HCT116 (cell line): Measurements from ENCODE around the gene CRISPLD2. TPM values are rescaled to one million over a fixed set of nuclear protein-coding genes. Genes with fewer than 3 reads are reported as not detected.

ENCODE experiments used
- ATAC-seq: fragments of 200-7000 bp; cut with Tn5 transposase; 2 replicates; pipeline ENCODE4 v1.9.1; 2020; ENCODE audit warnings: mild to moderate bottlenecking, moderate library complexity
- BruUV-seq: library from RNA; stranded (reverse); fragments of 400-500 nt; replicated peaks from 2 replicates; lab custom pipeline; 2021; lab: Mats Ljungman, UMichigan
- CTCF ChIA-PET: fragments of 300-600 bp; sonication (Branson Sonifier 250); formaldehyde crosslinking; loops from one replicate; lab custom pipeline; 2021; ENCODE audit warnings: antibody characterized with exemption; lab: Charles Lee
- POLR2A ChIA-PET: fragments of 300-600, 350-600 bp; sonication (Branson Sonifier 250); formaldehyde crosslinking; loops from one replicate; lab custom pipeline; 2021; ENCODE audit warnings: antibody characterized with exemption; lab: Charles Lee
- RAD21 ChIA-PET, 2 experiments: fragments of 300-600 bp; sonication (Branson Sonifier 250); formaldehyde crosslinking; loops; one replicate each; lab custom pipeline; 2023; ENCODE audit warnings: low total read pairs in 2 of 2; ENCODE audit not compliant: uncharacterized antibody in 2 of 2, unreplicated experiment in 2 of 2, low non-redundant PET in 1 of 2; lab: Charles Lee
- DNase-seq: peaks from one replicate; pipeline ENCODE4 v3.0.0-alpha.2; 2010; ENCODE audit warnings: low read depth, low spot score
- H2AFZ ChIP-seq: fragments of 200-600 bp; shearing (Covaris generic), sonication (generic); 2 replicates; pipeline ENCODE4 v1.6.1; 2017; ENCODE audit warnings: low read depth, mixed run types, mixed read lengths, antibody characterized with exemption, low read length; ENCODE audit not compliant: poor library complexity, severe bottlenecking
- H3K27ac ChIP-seq: 2 replicates; pipeline ENCODE4 v1.5.1; 2012; ENCODE audit warnings: low read depth, low read length
- H3K27me3 ChIP-seq: fragments of 200-600 bp; sonication (generic); 2 replicates; pipeline ENCODE4 v1.6.1; 2016; ENCODE audit warnings: mixed run types, low read length, mixed read lengths; ENCODE audit not compliant: insufficient read depth
- H3K36me3 ChIP-seq, 2 experiments: fragments of 200-500 bp in 1 of 2; fragments of 200-600 bp in 1 of 2; sonication (Bioruptor generic) in 1 of 2; sonication (generic) in 1 of 2; 2 replicates each; pipeline versions ENCODE4 v1.5.1 to v1.6.1; 2014 to 2016; ENCODE audit warnings: low read length in 2 of 2, inconsistent platforms in 1 of 2, mixed read lengths in 1 of 2, mixed run types in 1 of 2; ENCODE audit not compliant: insufficient read depth in 2 of 2, control insufficient read depth in 1 of 2
- H3K4me1 ChIP-seq, 2 experiments: fragments of 200-600 bp in 1 of 2; sonication (generic) in 1 of 2; 2 replicates each; pipeline versions ENCODE4 v1.5.1 to v1.6.1; 2012 to 2017; ENCODE audit warnings: low read length in 2 of 2, inconsistent platforms in 1 of 2, mild to moderate bottlenecking in 1 of 2, mixed read lengths in 1 of 2, mixed run types in 1 of 2, moderate library complexity in 1 of 2; ENCODE audit not compliant: insufficient read depth in 2 of 2, control insufficient read depth in 1 of 2
- H3K4me2 ChIP-seq: fragments of 200-600 bp; sonication (generic); 2 replicates; pipeline ENCODE4 v1.6.1; 2017; ENCODE audit warnings: mixed run types, low read length, mixed read lengths
- H3K4me3 ChIP-seq, 2 experiments: fragments of 200-600 bp in 1 of 2; sonication (generic) in 1 of 2; replicated peaks in 1 of 2; 2 replicates each; pipeline ENCODE4 v1.5.1; 2011 to 2016; ENCODE audit warnings: low read length in 2 of 2, control low read depth in 1 of 2, low read depth in 1 of 2, mild to moderate bottlenecking in 1 of 2, mixed read lengths in 1 of 2, mixed run types in 1 of 2
- H3K79me2 ChIP-seq: fragments of 200-600 bp; sonication (generic); 2 replicates; pipeline ENCODE4 v1.6.1; 2017; ENCODE audit warnings: mild to moderate bottlenecking, mixed run types, low read length, moderate library complexity, mixed read lengths; ENCODE audit not compliant: insufficient read depth
- H3K9ac ChIP-seq: fragments of 200-600 bp; sonication (generic); 2 replicates; pipeline ENCODE4 v1.6.1; 2016; ENCODE audit warnings: low read length, mixed read lengths
- H3K9me2 ChIP-seq: fragments of 200-600 bp; sonication (generic), shearing (Covaris generic); 2 replicates; pipeline ENCODE4 v1.6.1; 2017; ENCODE audit warnings: mixed run types, mild to moderate bottlenecking, moderate library complexity; ENCODE audit not compliant: insufficient read depth
- H3K9me3 ChIP-seq, 2 experiments: fragments of 200-500 bp in 1 of 2; fragments of 200-600 bp in 1 of 2; sonication (Bioruptor generic) in 1 of 2; sonication (generic) in 1 of 2; 2 replicates each; pipeline ENCODE4 v1.6.1; 2014 to 2017; ENCODE audit warnings: low read length in 2 of 2, mixed read lengths in 2 of 2, inconsistent platforms in 1 of 2, low read depth in 1 of 2, mild to moderate bottlenecking in 1 of 2, mixed run types in 1 of 2, moderate library complexity in 1 of 2; ENCODE audit not compliant: control insufficient read depth in 1 of 2, insufficient read depth in 1 of 2
- H4K20me1 ChIP-seq: fragments of 200-600 bp; sonication (generic), shearing (Covaris generic); 2 replicates; pipeline ENCODE4 v1.6.1; 2017; ENCODE audit warnings: mixed run types, mild to moderate bottlenecking, moderate library complexity; ENCODE audit not compliant: insufficient read depth
- CEBPB ChIP-seq: IDR thresholded peaks from 2 replicates; pipeline ENCODE4 v1.6.1; 2012; ENCODE audit warnings: low read depth
- CTCF ChIP-seq, 3 experiments: fragments of 200-600 bp in 1 of 3; sonication (generic) in 1 of 3; IDR thresholded peaks in 2 of 3; conservative IDR thresholded peaks in 1 of 3; 2 replicates each; pipeline ENCODE4 v1.5.1; 2012 to 2017; ENCODE audit warnings: low read depth in 2 of 3, low read length in 2 of 3, antibody characterized with exemption in 1 of 3, borderline replicate concordance in 1 of 3, control low read depth in 1 of 3, mild to moderate bottlenecking in 1 of 3, mixed read lengths in 1 of 3, mixed run types in 1 of 3, moderate library complexity in 1 of 3; ENCODE audit not compliant: insufficient read depth in 1 of 3
- EGR1 ChIP-seq: IDR thresholded peaks from 2 replicates; pipeline ENCODE4 v1.6.1; 2012; ENCODE audit warnings: low read depth
- ELF1 ChIP-seq: IDR thresholded peaks from 2 replicates; pipeline ENCODE4 v1.6.1; 2012; ENCODE audit warnings: low read depth, borderline replicate concordance
- JUND ChIP-seq: IDR thresholded peaks from 2 replicates; pipeline ENCODE4 v1.6.1; 2012
- MAX ChIP-seq: IDR thresholded peaks from 2 replicates; pipeline ENCODE4 v1.6.1; 2012
- POLR2AphosphoS5 ChIP-seq: IDR thresholded peaks from 2 replicates; pipeline ENCODE4 v1.6.1; 2011; ENCODE audit warnings: mild to moderate bottlenecking, low read depth, low read length, moderate library complexity
- RAD21 ChIP-seq: IDR thresholded peaks from 2 replicates; pipeline ENCODE4 v1.6.1; 2012; ENCODE audit warnings: low read depth, mild to moderate bottlenecking
- SIN3A ChIP-seq: IDR thresholded peaks from 2 replicates; pipeline ENCODE4 v1.6.1; 2012; ENCODE audit warnings: low read depth
- TCF7L2 ChIP-seq: IDR thresholded peaks from 2 replicates; pipeline ENCODE4 v1.7.0; 2011; ENCODE audit warnings: borderline replicate concordance, inconsistent platforms; ENCODE audit not compliant: insufficient read depth, insufficient read length; ENCODE audit errors: extremely low read depth
- YY1 ChIP-seq: IDR thresholded peaks from 2 replicates; pipeline ENCODE4 v1.6.1; 2011; ENCODE audit warnings: low read length, low read depth, moderate library complexity, mild to moderate bottlenecking; ENCODE audit not compliant: insufficient replicate concordance; ENCODE audit errors: extremely low read depth
- ZNF274 ChIP-seq: fragments of 200-500 bp; sonication (Bioruptor generic); IDR thresholded peaks from 2 replicates; pipeline ENCODE4 v1.6.1; 2014; ENCODE audit warnings: mild to moderate bottlenecking, low read depth, low read length, inconsistent platforms
- intact Hi-C: fragments of 100-400 bp; cut with micrococcal nuclease; formaldehyde crosslinking; loops from 2 replicates; pipeline ENCODE4 v1.10.0; 2022
- total RNA-seq: library from RNA; stranded (reverse); gene quantifications from one replicate; pipeline ENCODE4 v1.2.1, GENCODE V29; 2021; ENCODE audit not compliant: unreplicated experiment

The CRISPLD2 gene
- total RNA-seq, 1 experiment from 2014 or later: 4.6 TPM

- CTCF ChIA-PET: no interaction called here
- no peak for TF ChIP-seq EGR1
- TF ChIP-seq CTCF (IDR thresholded peaks at IDR 0.05 in 2 of 3, conservative IDR thresholded peaks at IDR 0.05 in 1 of 3; ENCODE audit: borderline replicate concordance in 1 of 3, insufficient read depth in 1 of 3, low read depth in 2 of 3, low read length in 2 of 3): peak; percentile 17 to 28 (median 21); a peak in 1 of 6 replicates
- peak; percentile 65 for TF ChIP-seq RAD21
- intact Hi-C loops: no loop called here
Observed at GRCh38 chr16:84905965-84906460, 86.2 kb downstream of the CRISPLD2 start.

GRCh38 chr16:84907051-84907450 is 87.3 kb downstream of the CRISPLD2 start:
- ChIA-PET CTCF (no interaction called here), POLR2A (no interaction called here), RAD21 (no interaction called here)
- Histone ChIP-seq H3K4me1 (no peaks in the 10 kb centered on the region), H3K27me3 (0 out of 2 replicates have a peak, but pooled peaks cover 2% of the 10 kb centered on the region), H3K4me3 (no peak overlapping the region), H3K4me2 (no peak overlapping the region), H2AFZ (no peak overlapping the region), H3K36me3 (no peaks in the 10 kb centered on the region), H3K27ac (no peak overlapping the region), H4K20me1 (no peaks in the 10 kb centered on the region), H3K79me2 (no peaks in the 10 kb centered on the region), H3K9me2 (no peaks in the 10 kb centered on the region), H3K9me3 (no peaks in the 10 kb centered on the region), H3K9ac (no peak overlapping the region)
- DNase-seq: no peak
- intact Hi-C loops: no loop called here
- ATAC-seq: no peak
- BruUV-seq: no TSS peak
- no peak for TF ChIP-seq MAX
- no peak for TF ChIP-seq YY1
- TF ChIP-seq POLR2AphosphoS5: no peak
- TF ChIP-seq ELF1: no peak
- no peak for TF ChIP-seq CEBPB
- TF ChIP-seq ZNF274: no peak
- TF ChIP-seq CTCF (IDR thresholded peaks at IDR 0.05 in 2 of 3, conservative IDR thresholded peaks at IDR 0.05 in 1 of 3; ENCODE audit: borderline replicate concordance in 1 of 3, insufficient read depth in 1 of 3, low read depth in 2 of 3, low read length in 2 of 3): no peak
- TF ChIP-seq SIN3A: no peak
- no peak for TF ChIP-seq TCF7L2
- TF ChIP-seq JUND: no peak

More at GRCh38 chr16:84905965-84906460, 86.2 kb downstream of the CRISPLD2 start:
- Histone ChIP-seq H2AFZ (no peak overlapping the region), H3K9ac (no peak overlapping the region), H3K9me3 (no peaks in the 10 kb centered on the region), H4K20me1 (no peaks in the 10 kb centered on the region), H3K4me2 (no peak overlapping the region), H3K36me3 (no peaks in the 10 kb centered on the region), H3K9me2 (no peaks in the 10 kb centered on the region), H3K4me1 (no peaks in the 10 kb centered on the region), H3K4me3 (no peak overlapping the region), H3K27ac (no peak overlapping the region), H3K79me2 (no peaks in the 10 kb centered on the region), H3K27me3 (no peaks in the 10 kb centered on the region)
- BruUV-seq: no TSS peak
- DNase-seq (no peak), ATAC-seq (peak; percentile 56)
- POLR2A ChIA-PET: no interaction called here
- RAD21 ChIA-PET: interaction anchor here in 1 of 2 experiments (0.6 kb wide), 1 partner anchor 17 kb away, joined by 3 read pairs; no protein-coding TSS in a partner anchor
